Measurements from ENCODE around the gene PCNA. TPM values are rescaled to one million over a fixed set of nuclear protein-coding genes. Genes with fewer than 3 reads are reported as not detected.

The PCNA gene
- total and polyA plus RNA-seq, 2 donors (not counting 1 experiment from before 2014, with no cell fraction given), result 75.6 to 144 TPM

DNA sequence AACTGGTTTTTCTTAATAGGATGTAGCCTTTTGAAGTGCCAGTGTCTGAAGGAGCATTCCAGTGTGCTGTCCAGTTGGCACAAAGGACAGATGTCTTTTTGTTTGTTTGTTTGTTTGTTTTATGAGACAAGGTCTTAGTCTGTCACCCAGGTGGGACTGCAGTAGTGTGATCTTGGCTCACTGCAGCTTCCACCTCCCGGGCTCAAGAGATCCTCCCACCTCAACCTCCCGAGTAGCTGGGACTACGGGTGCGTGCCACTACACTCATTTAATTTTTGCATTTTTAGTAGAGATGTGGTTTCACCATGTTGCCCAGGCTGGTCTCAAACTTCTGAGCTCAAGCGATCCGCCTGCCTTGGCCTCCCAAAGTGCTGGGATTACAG, 34.8 kb upstream of the PCNA start:
- peaks cover 22% of the 10 kb centered on the region for H3K4me1 ChIP-seq (ENCODE audit: control insufficient read depth, extremely low read depth, insufficient read depth, low read length)
- no peak overlapping the region for H2AFZ ChIP-seq (ENCODE audit: low read length)
- DNase-seq (ENCODE audit: low read depth in 2 of 2), result no peak
- peaks cover 38% of the 10 kb centered on the region for H3K79me2 ChIP-seq (ENCODE audit: control insufficient read depth, insufficient read depth, low read length)
- no peaks in the 10 kb centered on the region for H3K27me3 ChIP-seq (ENCODE audit: control insufficient read depth, insufficient read depth, low read length)
- no peaks in the 10 kb centered on the region for H3K9me3 ChIP-seq (ENCODE audit: control insufficient read depth, insufficient read depth, low read depth, low read length)
- H3K9ac ChIP-seq (ENCODE audit: insufficient read depth, low read length), result no peak overlapping the region
- H3K27ac ChIP-seq (ENCODE audit: insufficient read depth, low read length), result no peak overlapping the region
- H3K4me2 ChIP-seq (ENCODE audit: extremely low read depth, insufficient read depth, low read length), result no peak overlapping the region
- TF ChIP-seq, protein P1, sequence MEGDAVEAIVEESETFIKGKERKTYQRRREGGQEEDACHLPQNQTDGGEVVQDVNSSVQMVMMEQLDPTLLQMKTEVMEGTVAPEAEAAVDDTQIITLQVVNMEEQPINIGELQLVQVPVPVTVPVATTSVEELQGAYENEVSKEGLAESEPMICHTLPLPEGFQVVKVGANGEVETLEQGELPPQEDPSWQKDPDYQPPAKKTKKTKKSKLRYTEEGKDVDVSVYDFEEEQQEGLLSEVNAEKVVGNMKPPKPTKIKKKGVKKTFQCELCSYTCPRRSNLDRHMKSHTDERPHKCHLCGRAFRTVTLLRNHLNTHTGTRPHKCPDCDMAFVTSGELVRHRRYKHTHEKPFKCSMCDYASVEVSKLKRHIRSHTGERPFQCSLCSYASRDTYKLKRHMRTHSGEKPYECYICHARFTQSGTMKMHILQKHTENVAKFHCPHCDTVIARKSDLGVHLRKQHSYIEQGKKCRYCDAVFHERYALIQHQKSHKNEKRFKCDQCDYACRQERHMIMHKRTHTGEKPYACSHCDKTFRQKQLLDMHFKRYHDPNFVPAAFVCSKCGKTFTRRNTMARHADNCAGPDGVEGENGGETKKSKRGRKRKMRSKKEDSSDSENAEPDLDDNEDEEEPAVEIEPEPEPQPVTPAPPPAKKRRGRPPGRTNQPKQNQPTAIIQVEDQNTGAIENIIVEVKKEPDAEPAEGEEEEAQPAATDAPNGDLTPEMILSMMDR (conservative IDR thresholded peaks at IDR 0.05 in 1 of 2, IDR thresholded peaks at IDR 0.05 in 1 of 2; ENCODE audit: low read depth in 1 of 2, low read length in 2 of 2), result no peak
- no peak for TF ChIP-seq EZH2 (IDR thresholded peaks at IDR 0.05; ENCODE audit: low read length, missing control alignments)
- no peaks in the 10 kb centered on the region for H3K36me3 ChIP-seq (ENCODE audit: control insufficient read depth, insufficient read depth, low read length)
- H4K20me1 ChIP-seq (ENCODE audit: control insufficient read depth, extremely low read depth, insufficient read depth, low read length), result no peaks in the 10 kb centered on the region
- no peak overlapping the region for H3K4me3 ChIP-seq (replicated peaks in 1 of 4; ENCODE audit: control extremely low read depth in 1 of 4, insufficient read depth in 1 of 4, low read depth in 3 of 4, low read length in 4 of 4)

DNA sequence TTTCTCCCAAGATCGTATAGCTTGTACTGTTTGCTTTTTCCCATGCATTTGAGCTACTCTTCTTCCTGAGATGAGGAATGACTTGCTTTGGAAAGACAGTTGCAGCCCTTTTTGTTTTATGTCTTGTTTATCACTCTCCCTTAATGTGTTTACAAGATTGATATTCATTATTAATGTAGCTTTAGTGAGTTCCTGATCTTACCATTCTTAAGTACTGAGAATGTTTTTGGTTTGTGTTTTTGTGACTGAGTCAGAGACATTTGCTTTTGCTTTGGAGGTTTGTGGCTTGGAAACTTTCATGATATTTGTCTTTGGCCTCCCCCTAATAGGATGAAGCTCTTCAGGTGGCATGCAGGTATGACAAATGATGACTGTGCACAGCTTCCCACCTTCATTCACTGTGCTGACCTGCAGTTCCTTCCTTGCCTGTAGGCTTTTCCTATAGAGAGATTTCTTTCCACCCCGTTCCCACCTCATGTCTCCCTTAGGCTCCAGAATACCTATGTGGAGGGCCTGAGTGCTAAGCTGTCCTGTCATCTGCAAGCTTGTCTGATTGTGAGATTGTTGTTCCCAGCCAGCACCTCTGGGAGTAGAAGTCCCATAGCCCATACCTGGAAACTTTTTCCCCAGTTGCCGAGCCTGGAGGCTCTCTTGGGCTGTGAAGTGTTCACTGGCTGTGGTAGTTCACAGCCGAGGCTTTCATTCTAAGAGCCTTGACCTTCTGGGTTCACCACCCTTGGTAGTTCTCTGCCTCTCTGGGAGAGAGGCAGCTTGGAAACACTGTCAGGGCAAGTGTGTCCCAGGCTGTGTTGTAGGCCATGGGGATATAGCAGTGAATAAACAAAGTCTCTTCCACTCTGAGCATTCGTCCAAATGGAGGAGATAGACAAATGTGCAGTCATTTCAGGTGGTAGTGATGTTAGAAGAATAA, 34.1 kb upstream of the PCNA start:
- H3K4me2 ChIP-seq (ENCODE audit: extremely low read depth, insufficient read depth, low read length), result no peak overlapping the region

DNA sequence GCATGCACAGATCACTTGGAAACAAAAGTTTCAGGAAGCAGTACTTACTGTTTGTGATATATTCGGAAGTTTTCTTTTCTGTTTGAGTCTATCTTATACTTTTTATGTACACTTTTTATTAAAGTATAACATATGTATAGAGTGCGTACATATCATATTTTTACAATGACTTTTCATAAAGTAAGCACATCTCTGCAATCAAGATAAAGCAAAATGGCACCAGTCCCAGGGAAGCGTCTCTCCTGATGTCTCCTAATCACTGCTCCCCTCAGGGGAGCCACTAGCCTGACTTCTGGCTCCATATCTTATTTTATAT, 33.4 kb upstream of the PCNA start:
- peaks cover 22% of the 10 kb centered on the region for H3K4me1 ChIP-seq (ENCODE audit: control insufficient read depth, extremely low read depth, insufficient read depth, low read length)
- H2AFZ ChIP-seq (ENCODE audit: low read length), result no peak overlapping the region
- DNase-seq (ENCODE audit: low read depth in 2 of 2), result no peak
- H3K9ac ChIP-seq (ENCODE audit: insufficient read depth, low read length), result no peak overlapping the region
- TF ChIP-seq, protein P1 (conservative IDR thresholded peaks at IDR 0.05 in 1 of 2, IDR thresholded peaks at IDR 0.05 in 1 of 2; ENCODE audit: low read depth in 1 of 2, low read length in 2 of 2), result no peak
- TF ChIP-seq EZH2 (IDR thresholded peaks at IDR 0.05; ENCODE audit: low read length, missing control alignments), result no peak
- H4K20me1 ChIP-seq (ENCODE audit: control insufficient read depth, extremely low read depth, insufficient read depth, low read length), result no peaks in the 10 kb centered on the region
- H3K36me3 ChIP-seq (ENCODE audit: control insufficient read depth, insufficient read depth, low read length), result no peaks in the 10 kb centered on the region
- H3K4me2 ChIP-seq (ENCODE audit: extremely low read depth, insufficient read depth, low read length), result no peak overlapping the region
- H3K79me2 ChIP-seq (ENCODE audit: control insufficient read depth, insufficient read depth, low read length), result peaks cover 42% of the 10 kb centered on the region
- H3K27ac ChIP-seq (ENCODE audit: insufficient read depth, low read length), result no peak overlapping the region
- H3K9me3 ChIP-seq (ENCODE audit: control insufficient read depth, insufficient read depth, low read depth, low read length), result no peaks in the 10 kb centered on the region
- H3K4me3 ChIP-seq (replicated peaks in 1 of 4; ENCODE audit: control extremely low read depth in 1 of 4, insufficient read depth in 1 of 4, low read depth in 3 of 4, low read length in 4 of 4), result no peak overlapping the region
- H3K27me3 ChIP-seq (ENCODE audit: control insufficient read depth, insufficient read depth, low read length), result no peaks in the 10 kb centered on the region

More for the DNA sequence above, 34.1 kb upstream of the PCNA start:
- no peak overlapping the region for H3K9ac ChIP-seq (ENCODE audit: insufficient read depth, low read length)
- TF ChIP-seq, protein P1 (conservative IDR thresholded peaks at IDR 0.05 in 1 of 2, IDR thresholded peaks at IDR 0.05 in 1 of 2; ENCODE audit: low read depth in 1 of 2, low read length in 2 of 2), result no peak
- TF ChIP-seq EZH2 (IDR thresholded peaks at IDR 0.05; ENCODE audit: low read length, missing control alignments), result no peak
- no peaks in the 10 kb centered on the region for H3K9me3 ChIP-seq (ENCODE audit: control insufficient read depth, insufficient read depth, low read depth, low read length)
- H3K36me3 ChIP-seq (ENCODE audit: control insufficient read depth, insufficient read depth, low read length), result no peaks in the 10 kb centered on the region
- DNase-seq (ENCODE audit: low read depth in 2 of 2), result peak in 1 of 2 donors; percentile 40
- H3K4me1 ChIP-seq (ENCODE audit: control insufficient read depth, extremely low read depth, insufficient read depth, low read length), result peaks cover 22% of the 10 kb centered on the region
- no peak overlapping the region for H2AFZ ChIP-seq (ENCODE audit: low read length)
- no peak overlapping the region for H3K4me3 ChIP-seq (replicated peaks in 1 of 4; ENCODE audit: control extremely low read depth in 1 of 4, insufficient read depth in 1 of 4, low read depth in 3 of 4, low read length in 4 of 4)
- H4K20me1 ChIP-seq (ENCODE audit: control insufficient read depth, extremely low read depth, insufficient read depth, low read length), result no peaks in the 10 kb centered on the region
- H3K27me3 ChIP-seq (ENCODE audit: control insufficient read depth, insufficient read depth, low read length), result no peaks in the 10 kb centered on the region
- peaks cover 41% of the 10 kb centered on the region for H3K79me2 ChIP-seq (ENCODE audit: control insufficient read depth, insufficient read depth, low read length)
- no peak overlapping the region for H3K27ac ChIP-seq (ENCODE audit: insufficient read depth, low read length)
